Esophagus muscularis mucosa (tissue), 4 donors: ENCODE data around the gene DOCK1. TPM values are rescaled to one million over a fixed set of nuclear protein-coding genes. Genes with fewer than 3 reads are reported as not detected.

Source experiments
- DNase-seq: peaks from one replicate; pipeline ENCODE4 v3.0.0-alpha.2; 2017; ENCODE audit errors: extremely low spot score
- H3K27ac ChIP-seq, 4 donors: fragments of 200-600 bp; sonication (generic); replicated peaks in 1 of 4; 1 replicate in 3 of 4; 2 replicates in 1 of 4; pipeline ENCODE4 v1.5.1; 2016 to 2019; ENCODE audit warnings: mild to moderate bottlenecking in 1 of 4
- H3K27me3 ChIP-seq, 4 donors: fragments of 200-600 bp; sonication (generic); one replicate each; pipeline versions ENCODE4 v1.5.1 to v1.6.0; 2016 to 2019
- H3K36me3 ChIP-seq, 4 donors: fragments of 200-600 bp; sonication (generic); one replicate each; pipeline ENCODE4 v1.5.1; 2016 to 2019
- H3K4me1 ChIP-seq, 4 donors: fragments of 200-600 bp; sonication (generic); one replicate each; pipeline ENCODE4 v1.5.1; 2016 to 2019
- H3K4me3 ChIP-seq, 4 donors: fragments of 200-600 bp; sonication (generic); 1 replicate in 2 of 4; 2 replicates in 2 of 4; pipeline ENCODE4 v1.5.1; 2016 to 2019; ENCODE audit warnings: mild to moderate bottlenecking in 4 of 4, moderate library complexity in 1 of 4
- H3K9me3 ChIP-seq, 4 donors: fragments of 200-600 bp; sonication (generic); 1 replicate in 3 of 4; 2 replicates in 1 of 4; pipeline ENCODE4 v1.5.1; 2016 to 2019
- EP300 ChIP-seq: sonication (generic); formaldehyde crosslinking; IDR thresholded peaks from one replicate; pipeline ENCODE4 v1.6.1; 2017; ENCODE audit warnings: antibody characterized with exemption
- POLR2A ChIP-seq: fragments of 450-650 bp; IDR thresholded peaks from one replicate; pipeline ENCODE4 v1.6.1; 2017; ENCODE audit warnings: antibody characterized with exemption, moderate library complexity, mild to moderate bottlenecking, low read depth
- POLR2AphosphoS5 ChIP-seq, 2 donors: sonication (generic); formaldehyde crosslinking; IDR thresholded peaks; one replicate each; pipeline ENCODE4 v1.6.1; 2017; ENCODE audit warnings: antibody characterized with exemption in 2 of 2
- WGBS: methylation state at CpG from one replicate; pipeline ENCODE4 v1.1.5; 2018; 5-methylcytosine and 5-hydroxymethylcytosine counted together
- intact Hi-C: fragments of 100-400 bp; cut with DNase I; formaldehyde crosslinking; loops from one replicate; pipeline ENCODE4 v1.15.1; 2023
- total RNA-seq, 4 donors: library from RNA; depleted of rRNA; stranded (reverse); fragments of >200 nt; gene quantifications; one replicate each; pipeline versions ENCODE4 v1.1.0 to v1.2.1, GENCODE V29; 2016
- TF ChIP-seq, protein P1 (sequence below), 3 experiments: fragments of 200-600 bp in 2 of 3; fragments of 450-650 bp in 1 of 3; sonication (generic) in 2 of 3; IDR thresholded peaks; one replicate each; pipeline ENCODE4 v1.5.1; 2017 to 2019; ENCODE audit warnings: antibody characterized with exemption in 3 of 3, mild to moderate bottlenecking in 2 of 3, moderate library complexity in 1 of 3

DOCK1 gene
- total RNA-seq, 4 donors from 2014 or later: 41.4 to 60.3 (median 55.3) TPM

DNA sequence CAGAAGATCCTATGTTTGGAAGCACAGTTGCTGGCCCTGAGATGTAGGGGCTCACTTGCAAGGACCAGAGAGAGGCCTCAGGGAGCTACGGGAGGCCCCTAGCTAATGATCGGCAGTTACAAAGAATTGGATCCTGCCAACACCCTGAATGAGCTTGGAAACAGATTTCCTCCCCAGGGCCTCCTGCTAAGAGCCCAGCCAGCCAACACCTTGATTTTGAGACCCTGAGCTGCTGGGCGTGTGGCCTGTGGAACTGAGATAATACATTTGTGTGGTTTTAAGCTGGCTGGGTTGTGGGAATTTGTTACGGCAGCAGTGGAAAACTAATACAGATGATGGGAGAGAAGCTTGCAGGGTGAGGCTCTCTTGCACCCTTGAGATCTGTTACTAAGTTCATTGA, 3.9 kb downstream of the DOCK1 start:
- Histone ChIP-seq H3K27ac (no peak overlapping the region), H3K36me3 (no peaks in the 10 kb centered on the region), H3K9me3 (no peaks in the 10 kb centered on the region), H3K4me3 (no peak overlapping the region), H3K4me1 (peaks cover 23 to 64% (median 44%) of the 10 kb centered on the region in 4 donors), H3K27me3 (no peaks in the 10 kb centered on the region)
- TF ChIP-seq POLR2A: no peak
- TF ChIP-seq, protein P1, sequence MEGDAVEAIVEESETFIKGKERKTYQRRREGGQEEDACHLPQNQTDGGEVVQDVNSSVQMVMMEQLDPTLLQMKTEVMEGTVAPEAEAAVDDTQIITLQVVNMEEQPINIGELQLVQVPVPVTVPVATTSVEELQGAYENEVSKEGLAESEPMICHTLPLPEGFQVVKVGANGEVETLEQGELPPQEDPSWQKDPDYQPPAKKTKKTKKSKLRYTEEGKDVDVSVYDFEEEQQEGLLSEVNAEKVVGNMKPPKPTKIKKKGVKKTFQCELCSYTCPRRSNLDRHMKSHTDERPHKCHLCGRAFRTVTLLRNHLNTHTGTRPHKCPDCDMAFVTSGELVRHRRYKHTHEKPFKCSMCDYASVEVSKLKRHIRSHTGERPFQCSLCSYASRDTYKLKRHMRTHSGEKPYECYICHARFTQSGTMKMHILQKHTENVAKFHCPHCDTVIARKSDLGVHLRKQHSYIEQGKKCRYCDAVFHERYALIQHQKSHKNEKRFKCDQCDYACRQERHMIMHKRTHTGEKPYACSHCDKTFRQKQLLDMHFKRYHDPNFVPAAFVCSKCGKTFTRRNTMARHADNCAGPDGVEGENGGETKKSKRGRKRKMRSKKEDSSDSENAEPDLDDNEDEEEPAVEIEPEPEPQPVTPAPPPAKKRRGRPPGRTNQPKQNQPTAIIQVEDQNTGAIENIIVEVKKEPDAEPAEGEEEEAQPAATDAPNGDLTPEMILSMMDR (IDR thresholded peaks at IDR 0.05): no peak
- no peak for TF ChIP-seq POLR2AphosphoS5 (IDR thresholded peaks at IDR 0.05)
- TF ChIP-seq EP300: no peak
- 100% methylated on average over 4 of the region's 4 CpGs for WGBS
- intact Hi-C loops: loop anchor here (10.0 kb wide), 1 partner anchor 116 kb away; no protein-coding TSS in a partner anchor
- DNase-seq: no peak

DNA sequence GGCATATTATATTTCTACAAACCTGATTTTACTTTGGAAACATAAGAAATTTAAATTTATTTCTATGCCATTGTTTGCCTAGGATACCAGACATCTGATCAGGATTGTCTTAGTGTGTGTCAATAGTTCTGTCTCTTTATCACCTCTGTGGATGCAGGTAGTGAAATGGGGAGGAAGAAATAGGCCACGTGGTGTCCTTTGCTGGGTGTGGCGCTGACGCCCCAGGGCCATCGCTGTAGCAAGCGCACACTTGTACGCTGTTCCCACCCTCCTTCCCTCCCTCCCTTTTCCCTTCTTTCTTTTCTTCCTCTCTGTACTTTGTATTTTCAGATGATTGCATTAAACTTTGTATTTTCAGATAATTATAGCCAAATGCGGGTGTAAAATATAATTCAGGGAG, 5.0 kb downstream of the DOCK1 start:
- H3K4me3 ChIP-seq: peak overlapping the region in 1 of 4 donors; percentile 5
- H3K27ac ChIP-seq: peak overlapping the region in 1 of 4 donors; percentile 20
- H3K4me1 ChIP-seq: peaks cover 18 to 54% (median 35%) of the 10 kb centered on the region in 4 donors
- intact Hi-C loops: no loop called here
- 89% methylated on average over 7 of the region's 7 CpGs for WGBS
- TF ChIP-seq, protein P1 (IDR thresholded peaks at IDR 0.05): no peak
- TF ChIP-seq EP300: no peak
- no peak for TF ChIP-seq POLR2AphosphoS5 (IDR thresholded peaks at IDR 0.05)
- no peak for TF ChIP-seq POLR2A
- no peaks in the 10 kb centered on the region for H3K36me3 ChIP-seq
- DNase-seq: no peak
- H3K9me3 ChIP-seq: no peaks in the 10 kb centered on the region
- no peaks in the 10 kb centered on the region for H3K27me3 ChIP-seq

DNA sequence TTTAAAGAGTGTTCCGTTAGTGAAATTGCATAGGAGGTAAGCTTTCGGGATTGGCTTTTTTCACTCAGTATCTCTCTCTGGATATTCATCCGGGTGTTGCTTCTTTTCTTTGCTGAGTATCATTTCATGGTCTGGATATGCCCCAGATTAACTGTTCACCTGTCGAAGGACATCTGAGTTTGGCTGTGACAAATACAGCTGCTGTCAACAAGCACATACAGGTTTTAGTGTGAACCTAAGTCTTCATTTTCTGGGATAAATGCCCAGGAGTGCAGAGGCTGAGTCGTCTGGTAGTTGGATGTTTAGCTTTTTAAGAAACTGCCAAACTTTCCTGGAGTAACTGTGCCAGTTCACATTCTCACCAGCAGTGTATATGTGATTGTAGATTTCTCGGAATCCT, 5.6 kb downstream of the DOCK1 start:
- H3K4me3 ChIP-seq: peak overlapping the region in 1 of 4 donors; percentile 5
- no peaks in the 10 kb centered on the region for H3K27me3 ChIP-seq
- TF ChIP-seq EP300 (no peak), POLR2AphosphoS5 (IDR thresholded peaks at IDR 0.05) (no peak), POLR2A (no peak)
- TF ChIP-seq, protein P1 (IDR thresholded peaks at IDR 0.05): peak in 1 of 3 experiments; percentile 31
- peak overlapping the region in 1 of 4 donors; percentile 29 for H3K27ac ChIP-seq
- no peaks in the 10 kb centered on the region for H3K36me3 ChIP-seq
- H3K9me3 ChIP-seq: no peaks in the 10 kb centered on the region
- intact Hi-C loops: no loop called here
- H3K4me1 ChIP-seq: peaks cover 18 to 54% (median 35%) of the 10 kb centered on the region in 4 donors
- 49% methylated on average over 6 of the region's 6 CpGs for WGBS
- DNase-seq: no peak

DNA sequence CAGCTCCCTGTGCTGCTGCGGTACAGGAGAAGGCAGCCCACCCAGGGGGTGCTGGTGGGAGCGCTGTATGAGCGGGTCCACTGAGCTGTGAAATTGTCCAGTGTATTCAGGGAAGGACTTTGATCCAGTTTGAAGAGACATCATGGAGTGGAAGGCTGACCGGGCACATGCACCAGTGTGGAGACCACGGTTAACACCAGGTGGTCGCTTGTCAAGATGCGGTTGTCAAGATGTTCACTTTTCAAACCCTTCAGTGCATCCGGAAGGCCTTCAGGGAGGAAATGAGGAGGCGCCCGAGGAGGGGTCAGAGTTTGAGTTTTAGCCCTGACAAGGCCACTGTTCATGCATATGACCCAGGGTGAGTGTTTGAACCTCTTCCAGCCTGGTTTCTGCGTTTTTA, 6.1 kb downstream of the DOCK1 start:
- Histone ChIP-seq H3K36me3 (no peaks in the 10 kb centered on the region), H3K27ac (no peak overlapping the region), H3K9me3 (no peaks in the 10 kb centered on the region), H3K27me3 (no peaks in the 10 kb centered on the region), H3K4me3 (no peak overlapping the region), H3K4me1 (peaks cover 18 to 50% (median 31%) of the 10 kb centered on the region in 4 donors)
- intact Hi-C loops: no loop called here
- 86% methylated on average over 10 of the region's 11 CpGs for WGBS
- no peak for TF ChIP-seq POLR2AphosphoS5 (IDR thresholded peaks at IDR 0.05)
- TF ChIP-seq, protein P1 (IDR thresholded peaks at IDR 0.05): no peak
- no peak for TF ChIP-seq POLR2A
- no peak for TF ChIP-seq EP300
- no peak for DNase-seq

DNA sequence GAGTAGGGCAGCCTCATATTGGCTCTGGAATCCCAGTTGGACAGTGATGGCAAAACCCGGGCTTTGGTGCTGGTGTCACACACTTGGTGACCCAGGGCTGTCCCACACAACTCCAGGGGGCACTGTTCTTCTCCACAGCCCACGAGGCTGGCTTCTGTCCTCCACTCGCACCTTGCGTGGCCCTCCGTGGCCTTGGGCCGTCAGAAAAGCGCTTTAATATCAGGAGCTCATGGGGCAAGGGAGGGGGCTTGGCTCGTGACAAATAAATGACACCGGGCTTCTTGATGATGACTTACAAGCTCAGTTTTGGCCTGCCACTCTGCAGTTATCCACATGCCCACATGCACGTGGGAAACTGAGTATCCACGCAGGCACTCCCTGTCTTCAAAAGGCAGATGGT, 8.1 kb downstream of the DOCK1 start:
- 91% methylated on average over 11 of the region's 11 CpGs for WGBS
- no peaks in the 10 kb centered on the region for H3K27me3 ChIP-seq
- TF ChIP-seq, protein P1 (IDR thresholded peaks at IDR 0.05): no peak
- TF ChIP-seq POLR2AphosphoS5 (IDR thresholded peaks at IDR 0.05): no peak
- peaks cover 26 to 43% (median 30%) of the 10 kb centered on the region in 4 donors for H3K4me1 ChIP-seq
- no peaks in the 10 kb centered on the region for H3K9me3 ChIP-seq
- intact Hi-C loops: no loop called here
- no peak overlapping the region for H3K27ac ChIP-seq
- no peaks in the 10 kb centered on the region for H3K36me3 ChIP-seq
- no peak for DNase-seq
- no peak overlapping the region for H3K4me3 ChIP-seq
